Measurements from ENCODE around the gene HMCN2.

DNA sequence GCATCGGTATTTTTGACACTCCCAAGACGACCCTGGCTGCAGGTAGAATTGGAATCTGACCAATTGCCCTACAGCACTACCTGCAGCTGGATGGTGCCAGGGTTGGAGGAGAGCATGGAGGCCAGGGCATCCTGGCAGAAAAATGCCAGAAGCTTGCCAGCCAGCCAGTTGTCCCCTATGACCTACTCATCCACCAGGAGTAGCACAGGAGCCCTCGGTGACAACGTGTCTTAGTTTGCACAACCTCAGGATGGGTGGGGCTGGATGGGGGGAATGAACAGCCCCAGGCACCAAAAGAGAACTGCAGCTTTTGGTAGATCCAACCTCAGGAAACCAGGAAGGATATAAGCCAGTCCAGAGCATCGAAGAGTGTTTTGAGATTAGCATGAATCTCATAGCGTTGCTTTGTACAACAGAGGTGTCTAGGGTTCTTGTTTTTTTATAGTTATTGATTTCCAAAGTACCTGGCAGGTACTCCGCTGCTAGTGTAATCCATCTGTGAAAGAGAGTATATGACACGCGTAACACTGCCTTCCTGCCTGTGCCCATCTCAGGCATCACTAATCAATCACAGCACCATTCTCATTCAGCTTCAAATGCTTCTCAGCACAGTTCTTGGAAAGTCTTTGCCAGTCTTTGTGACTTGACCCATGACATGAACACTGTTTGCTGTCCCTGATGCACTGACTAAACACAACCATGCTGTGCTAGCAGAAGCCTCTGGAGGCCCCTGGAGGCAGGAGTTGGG is 142.5 kb downstream of the HMCN2 start:
- TF ChIP-seq, protein P1, sequence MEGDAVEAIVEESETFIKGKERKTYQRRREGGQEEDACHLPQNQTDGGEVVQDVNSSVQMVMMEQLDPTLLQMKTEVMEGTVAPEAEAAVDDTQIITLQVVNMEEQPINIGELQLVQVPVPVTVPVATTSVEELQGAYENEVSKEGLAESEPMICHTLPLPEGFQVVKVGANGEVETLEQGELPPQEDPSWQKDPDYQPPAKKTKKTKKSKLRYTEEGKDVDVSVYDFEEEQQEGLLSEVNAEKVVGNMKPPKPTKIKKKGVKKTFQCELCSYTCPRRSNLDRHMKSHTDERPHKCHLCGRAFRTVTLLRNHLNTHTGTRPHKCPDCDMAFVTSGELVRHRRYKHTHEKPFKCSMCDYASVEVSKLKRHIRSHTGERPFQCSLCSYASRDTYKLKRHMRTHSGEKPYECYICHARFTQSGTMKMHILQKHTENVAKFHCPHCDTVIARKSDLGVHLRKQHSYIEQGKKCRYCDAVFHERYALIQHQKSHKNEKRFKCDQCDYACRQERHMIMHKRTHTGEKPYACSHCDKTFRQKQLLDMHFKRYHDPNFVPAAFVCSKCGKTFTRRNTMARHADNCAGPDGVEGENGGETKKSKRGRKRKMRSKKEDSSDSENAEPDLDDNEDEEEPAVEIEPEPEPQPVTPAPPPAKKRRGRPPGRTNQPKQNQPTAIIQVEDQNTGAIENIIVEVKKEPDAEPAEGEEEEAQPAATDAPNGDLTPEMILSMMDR (IDR thresholded peaks at IDR 0.05): no peak
- TF ChIP-seq EZH2phosphoT487 (IDR thresholded peaks at IDR 0.05) (no peak), EZH2 (IDR thresholded peaks at IDR 0.05) (no peak)

All from neural progenitor cell (in vitro differentiated cells).